ENCODE data around the gene USP54. TPM values are rescaled to one million over a fixed set of nuclear protein-coding genes. Genes with fewer than 3 reads are reported as not detected.

The USP54 gene
- total RNA-seq, 4 donors from 2014 or later, result 17.8 to 37.4 (median 32.7) TPM

DNA sequence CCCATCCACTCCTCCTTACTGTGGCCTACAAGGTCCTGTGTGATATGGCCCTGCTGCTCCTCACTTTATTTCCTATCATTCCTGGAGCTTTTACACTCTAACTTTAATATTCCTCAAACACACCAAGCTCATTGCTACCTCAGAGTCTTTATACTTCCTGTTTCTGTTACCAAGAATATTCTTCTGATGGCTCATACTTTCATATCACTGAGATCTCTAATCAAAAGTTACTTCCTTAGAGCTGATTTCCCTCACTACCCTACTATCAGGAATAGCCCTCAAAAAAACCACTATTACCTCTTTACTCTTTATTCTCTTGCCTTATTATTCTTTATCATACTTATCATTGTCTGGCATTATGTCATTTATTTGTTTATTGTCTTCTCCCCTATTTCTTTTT is 89.5 kb downstream of the USP54 start:
- DNase-seq, result no peak
- H3K27ac ChIP-seq, result no peak overlapping the region
- H3K36me3 ChIP-seq, result peaks cover 0 to 80% (median 3%) of the 10 kb centered on the region in 3 donors
- H3K4me3 ChIP-seq, result no peak overlapping the region
- intact Hi-C loops (cut with DNase I), result no loop called here
- H3K4me1 ChIP-seq, result peaks cover 0 to 6% (median 2%) of the 10 kb centered on the region in 3 donors
- no peaks in the 10 kb centered on the region for H3K27me3 ChIP-seq
- TF ChIP-seq POLR2A (IDR thresholded peaks at IDR 0.05), result no peak
- TF ChIP-seq, protein P1, sequence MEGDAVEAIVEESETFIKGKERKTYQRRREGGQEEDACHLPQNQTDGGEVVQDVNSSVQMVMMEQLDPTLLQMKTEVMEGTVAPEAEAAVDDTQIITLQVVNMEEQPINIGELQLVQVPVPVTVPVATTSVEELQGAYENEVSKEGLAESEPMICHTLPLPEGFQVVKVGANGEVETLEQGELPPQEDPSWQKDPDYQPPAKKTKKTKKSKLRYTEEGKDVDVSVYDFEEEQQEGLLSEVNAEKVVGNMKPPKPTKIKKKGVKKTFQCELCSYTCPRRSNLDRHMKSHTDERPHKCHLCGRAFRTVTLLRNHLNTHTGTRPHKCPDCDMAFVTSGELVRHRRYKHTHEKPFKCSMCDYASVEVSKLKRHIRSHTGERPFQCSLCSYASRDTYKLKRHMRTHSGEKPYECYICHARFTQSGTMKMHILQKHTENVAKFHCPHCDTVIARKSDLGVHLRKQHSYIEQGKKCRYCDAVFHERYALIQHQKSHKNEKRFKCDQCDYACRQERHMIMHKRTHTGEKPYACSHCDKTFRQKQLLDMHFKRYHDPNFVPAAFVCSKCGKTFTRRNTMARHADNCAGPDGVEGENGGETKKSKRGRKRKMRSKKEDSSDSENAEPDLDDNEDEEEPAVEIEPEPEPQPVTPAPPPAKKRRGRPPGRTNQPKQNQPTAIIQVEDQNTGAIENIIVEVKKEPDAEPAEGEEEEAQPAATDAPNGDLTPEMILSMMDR (IDR thresholded peaks at IDR 0.05), result no peak
- H3K9me3 ChIP-seq, result no peaks in the 10 kb centered on the region

DNA sequence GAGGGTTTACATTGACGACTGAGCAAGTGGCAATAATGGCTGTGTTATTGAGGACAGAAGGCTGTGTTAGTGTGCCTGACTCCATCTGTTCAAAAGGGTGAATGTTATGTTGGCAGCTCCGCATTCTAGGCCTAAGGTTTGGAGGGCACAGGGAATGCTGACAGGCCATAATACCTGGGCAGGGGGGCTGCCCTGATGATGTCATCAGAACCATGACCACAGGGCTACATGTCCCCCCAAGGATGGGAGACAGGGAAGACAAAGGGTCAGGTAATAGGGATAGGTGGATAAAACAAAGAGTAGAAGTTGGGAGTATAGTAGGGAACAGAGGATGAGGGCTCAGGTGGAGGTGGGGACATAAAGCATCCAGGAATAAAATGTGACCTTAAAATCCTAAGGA is 93.5 kb downstream of the USP54 start:
- intact Hi-C loops (cut with DNase I), result no loop called here
- Histone ChIP-seq H3K27ac (no peak overlapping the region), H3K4me3 (no peak overlapping the region), H3K36me3 (peaks cover 0 to 48% (median 3%) of the 10 kb centered on the region in 3 donors), H3K4me1 (peaks cover 17 to 37% (median 19%) of the 10 kb centered on the region in 3 donors), H3K9me3 (no peaks in the 10 kb centered on the region), H3K27me3 (no peaks in the 10 kb centered on the region)
- DNase-seq, result no peak
- TF ChIP-seq POLR2A (IDR thresholded peaks at IDR 0.05), result no peak
- TF ChIP-seq, protein P1 (IDR thresholded peaks at IDR 0.05), result no peak
- 74 to 86% methylated on average over 2 of the region's 2 CpGs for WGBS, 2 donors

DNA sequence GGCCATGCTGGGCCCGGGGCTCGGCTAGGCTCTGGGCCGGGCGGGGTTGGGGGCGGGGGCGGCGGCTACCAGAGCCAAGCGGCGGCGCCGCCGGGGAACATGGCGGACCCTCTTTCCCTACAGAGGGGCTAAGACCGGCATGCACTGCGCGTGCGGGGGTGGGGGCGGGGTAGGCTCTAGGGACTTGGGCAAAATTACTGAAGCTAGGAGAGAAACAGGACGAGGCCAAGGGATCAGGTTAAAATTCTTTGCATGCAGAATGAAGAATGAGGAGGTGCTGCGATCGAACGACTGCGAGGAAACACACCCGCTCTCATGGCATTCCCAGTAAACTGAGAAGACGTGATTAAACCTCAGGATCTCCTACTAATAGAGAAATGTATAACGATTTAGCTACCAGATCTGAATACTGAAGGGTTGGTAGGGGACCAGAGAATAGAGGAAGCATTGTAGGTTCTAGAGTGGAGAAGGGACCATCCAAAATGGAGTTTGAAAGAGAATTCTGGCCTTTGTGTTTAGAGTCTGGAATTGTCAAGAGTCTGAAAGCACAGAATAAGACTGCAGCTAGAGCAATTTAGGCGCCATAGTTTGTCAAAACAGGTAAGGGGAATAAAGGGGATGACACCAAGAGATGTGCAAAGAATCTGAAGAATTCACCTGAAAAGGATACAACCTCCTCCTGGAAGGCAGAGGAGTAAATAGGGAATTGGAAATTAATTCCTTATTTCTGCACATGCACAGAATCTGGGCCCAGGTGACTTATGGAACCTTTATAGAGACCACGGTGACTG is 95.1 kb downstream of the USP54 start, which contains the start of gene PPP3CB:
PPP3CB (minus strand) TSS at position 141 of the 791 bp plus-strand sequence; CDS start at position 6, 135 bp downstream.
- Histone ChIP-seq H3K4me3 (peak within 1 kb of the TSS; percentile 61 to 96 (median 82)), H3K27me3 (no peaks in the 10 kb centered on the region), H3K27ac (peak within 1 kb of the TSS; percentile 93 to 99 (median 97)), H3K4me1 (peaks cover 17 to 52% (median 19%) of the 10 kb centered on the region in 3 donors), H3K9me3 (no peaks in the 10 kb centered on the region), H3K36me3 (peaks cover 0 to 44% (median 3%) of the 10 kb centered on the region in 3 donors)
- no peak for TF ChIP-seq POLR2A (IDR thresholded peaks at IDR 0.05)
- TF ChIP-seq, protein P1 (IDR thresholded peaks at IDR 0.05), result no peak
- intact Hi-C loops (cut with DNase I), result no loop called here
- peak; percentile 62 for DNase-seq
- 12 to 14% methylated on average over 10 to 12 of the region's 28 CpGs for WGBS, 2 donors

DNA sequence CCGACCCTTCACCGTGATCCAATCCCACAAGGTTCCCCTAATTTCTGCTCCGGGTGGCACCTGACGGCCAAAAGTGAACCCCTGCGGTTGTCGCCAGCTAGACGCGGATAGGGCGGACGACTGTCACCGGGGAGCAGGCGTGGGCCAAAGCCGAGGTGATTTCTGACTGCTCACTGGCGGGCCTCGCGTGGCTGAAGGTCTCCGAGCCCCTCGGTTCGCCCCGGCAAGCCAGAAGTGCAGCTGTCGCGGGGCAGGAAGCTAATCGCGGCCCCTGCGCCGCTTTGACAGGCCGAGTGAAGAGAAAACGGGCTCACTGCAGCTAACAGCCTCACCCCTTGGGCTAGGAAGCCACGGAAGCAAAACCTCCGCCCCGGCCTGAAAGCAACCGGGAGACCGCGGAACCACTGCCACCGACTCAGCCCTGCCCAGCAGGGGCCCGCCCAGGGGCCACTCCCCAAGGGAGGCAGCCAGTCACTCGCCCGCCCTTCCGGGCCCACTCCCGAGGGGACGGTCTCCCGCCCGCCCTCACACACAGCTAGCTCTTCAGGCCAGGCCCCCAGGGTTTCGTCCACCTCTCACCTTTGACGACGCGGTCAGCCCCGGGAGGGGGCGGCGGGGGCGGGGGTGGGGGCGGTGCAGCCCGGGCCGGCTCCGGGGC is 95.8 kb downstream of the USP54 start:
- intact Hi-C loops (cut with DNase I), result no loop called here
- peak; percentile 62 for DNase-seq
- Histone ChIP-seq H3K36me3 (peaks cover 0 to 36% (median under 1%) of the 10 kb centered on the region in 3 donors), H3K9me3 (no peaks in the 10 kb centered on the region), H3K27me3 (no peaks in the 10 kb centered on the region), H3K27ac (peak overlapping the region; percentile 93 to 99 (median 97)), H3K4me3 (peak overlapping the region; percentile 61 to 96 (median 82)), H3K4me1 (peaks cover 17 to 56% (median 19%) of the 10 kb centered on the region in 3 donors)
- WGBS, 2 donors, result 0 to 3% methylated on average over 3 of the region's 55 CpGs
- TF ChIP-seq, protein P1 (IDR thresholded peaks at IDR 0.05), result no peak
- peak in 2 of 4 donors; percentile 80 to 81 for TF ChIP-seq POLR2A (IDR thresholded peaks at IDR 0.05)

DNA sequence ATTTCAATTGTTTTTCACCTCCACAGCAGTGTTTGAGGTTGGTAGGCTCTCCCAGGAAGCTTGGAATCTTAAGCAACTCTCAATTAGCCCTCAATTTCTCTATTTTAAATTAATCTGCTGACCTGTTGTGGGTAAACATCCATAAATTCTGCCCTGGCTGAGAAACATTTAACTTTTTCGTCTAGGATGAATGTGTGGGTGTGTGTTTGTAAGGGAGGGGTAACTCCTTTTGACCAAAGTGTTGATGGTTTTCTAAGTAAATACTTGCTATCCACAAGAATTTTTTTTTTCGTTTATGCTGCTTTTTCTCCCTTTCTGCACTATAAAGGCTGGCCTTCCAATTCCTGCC is 96.3 kb downstream of the USP54 start:
- Histone ChIP-seq H3K9me3 (no peaks in the 10 kb centered on the region), H3K27ac (peak overlapping the region; percentile 93 to 99 (median 97)), H3K27me3 (no peaks in the 10 kb centered on the region), H3K36me3 (peaks cover 0 to 31% (median 0%) of the 10 kb centered on the region in 3 donors), H3K4me3 (peak overlapping the region; percentile 61 to 96 (median 82)), H3K4me1 (peaks cover 17 to 61% (median 19%) of the 10 kb centered on the region in 3 donors)
- intact Hi-C loops (cut with DNase I), result no loop called here
- TF ChIP-seq, protein P1 (IDR thresholded peaks at IDR 0.05), result no peak
- no peak for TF ChIP-seq POLR2A (IDR thresholded peaks at IDR 0.05)
- WGBS, 2 donors, result 0% methylated on average over 2 of the region's 2 CpGs
- no peak for DNase-seq

Data from esophagus squamous epithelium (tissue), 5 donors.